ENCODE measurements around the gene LRRC38. TPM values are rescaled to one million over a fixed set of nuclear protein-coding genes. Genes with fewer than 3 reads are reported as not detected.
A peak's percentile ranks its signal among the peaks of the same experiment; 100 is the strongest.

Gene LRRC38
- total RNA-seq, 4 donors from 2014 or later = 0.23 TPM; not detected in 3

GRCh38 chr1:13543451-13544220, 29.8 kb upstream of the LRRC38 start:
- Histone ChIP-seq H3K27me3 (no peaks in the 10 kb centered on the region), H3K4me1 (peaks cover 0 to 19% (median 0%) of the 10 kb centered on the region in 3 donors), H3K36me3 (no peaks in the 10 kb centered on the region), H3K4me3 (peak overlapping the region in 1 of 2 donors; percentile 6), H3K27ac (peak overlapping the region in 3 of 4 donors; percentile 5 to 69 (median 58)), H3K9me3 (no peaks in the 10 kb centered on the region)
- ATAC-seq = peak; percentile 43
- no peak for TF ChIP-seq EP300 (IDR thresholded peaks at IDR 0.05)
- peak in 3 of 4 experiments; percentile 43 to 68 (median 56) for TF ChIP-seq CTCF (IDR thresholded peaks at IDR 0.05)
- peak; percentile 66 for TF ChIP-seq POLR2AphosphoS5 (IDR thresholded peaks at IDR 0.05)
- no peak for TF ChIP-seq POLR2A (IDR thresholded peaks at IDR 0.05)
- 27% methylated on average over 15 to 20 of the region's 20 CpGs for WGBS, 2 donors (ENCODE audit: low coverage in 1 of 2)

- Histone ChIP-seq H3K27ac (no peak overlapping the region), H3K4me3 (no peak overlapping the region), H3K36me3 (no peaks in the 10 kb centered on the region), H3K9me3 (no peaks in the 10 kb centered on the region), H3K27me3 (no peaks in the 10 kb centered on the region), H3K4me1 (peaks cover 0 to 19% (median 0%) of the 10 kb centered on the region in 3 donors)
- 77 to 93% methylated on average over 6 to 8 of the region's 13 CpGs for WGBS, 2 donors (ENCODE audit: low coverage in 1 of 2)
- no peak for TF ChIP-seq EP300 (IDR thresholded peaks at IDR 0.05)
- no peak for ATAC-seq
Measured at GRCh38 chr1:13541435-13542215, 27.8 kb upstream of the LRRC38 start.

GRCh38 chr1:13540866-13541265, 27.1 kb upstream of the LRRC38 start:
- TF ChIP-seq EP300 (IDR thresholded peaks at IDR 0.05) (no peak), POLR2A (IDR thresholded peaks at IDR 0.05) (no peak), POLR2AphosphoS5 (IDR thresholded peaks at IDR 0.05) (peak; percentile 43), CTCF (IDR thresholded peaks at IDR 0.05) (no peak)
- Histone ChIP-seq H3K9me3 (no peaks in the 10 kb centered on the region), H3K27me3 (no peaks in the 10 kb centered on the region), H3K4me3 (no peak overlapping the region), H3K27ac (no peak overlapping the region), H3K36me3 (no peaks in the 10 kb centered on the region), H3K4me1 (peaks cover 0 to 19% (median 0%) of the 10 kb centered on the region in 3 donors)
- 41% methylated on average over 7 of the region's 8 CpGs; no CpG with 5 or more reads in 1 of the 2 donors for WGBS, 2 donors (ENCODE audit: low coverage in 1 of 2)
- peak; percentile 34 for ATAC-seq

- H3K4me3 ChIP-seq = no peak overlapping the region
- no peaks in the 10 kb centered on the region for H3K27me3 ChIP-seq
- H3K27ac ChIP-seq = no peak overlapping the region
- H3K36me3 ChIP-seq = no peaks in the 10 kb centered on the region
- 75 to 100% methylated on average over 1 to 2 of the region's 2 CpGs for WGBS, 2 donors (ENCODE audit: low coverage in 1 of 2)
- no peak for ATAC-seq
- no peaks in the 10 kb centered on the region for H3K9me3 ChIP-seq
- peaks cover 0 to 19% (median 0%) of the 10 kb centered on the region in 3 donors for H3K4me1 ChIP-seq
- TF ChIP-seq EP300 (IDR thresholded peaks at IDR 0.05) = no peak
- no peak for TF ChIP-seq CTCF (IDR thresholded peaks at IDR 0.05)
- no peak for TF ChIP-seq POLR2AphosphoS5 (IDR thresholded peaks at IDR 0.05)
- TF ChIP-seq POLR2A (IDR thresholded peaks at IDR 0.05) = no peak
Measured at GRCh38 chr1:13539683-13540082, 25.9 kb upstream of the LRRC38 start.

GRCh38 chr1:13538832-13539231, 25.0 kb upstream of the LRRC38 start:
- no peak for ATAC-seq
- H3K27ac ChIP-seq = no peak overlapping the region
- no peak overlapping the region for H3K4me3 ChIP-seq
- 92% methylated on average over 2 of the region's 2 CpGs; no CpG with 5 or more reads in 1 of the 2 donors for WGBS, 2 donors (ENCODE audit: low coverage in 1 of 2)
- H3K4me1 ChIP-seq = peaks cover 0 to 13% (median 0%) of the 10 kb centered on the region in 3 donors
- H3K27me3 ChIP-seq = no peaks in the 10 kb centered on the region
- H3K36me3 ChIP-seq = no peaks in the 10 kb centered on the region
- no peak for TF ChIP-seq POLR2A (IDR thresholded peaks at IDR 0.05)
- no peak for TF ChIP-seq POLR2AphosphoS5 (IDR thresholded peaks at IDR 0.05)
- TF ChIP-seq EP300 (IDR thresholded peaks at IDR 0.05) = no peak
- no peak for TF ChIP-seq CTCF (IDR thresholded peaks at IDR 0.05)
- H3K9me3 ChIP-seq = no peaks in the 10 kb centered on the region
